Transverse colon (tissue), 4 donors: Measurements from ENCODE around the gene RPS6KA4. TPM values are rescaled to one million over a fixed set of nuclear protein-coding genes. Genes with fewer than 3 reads are reported as not detected.

ENCODE experiments used
- DNase-seq: peaks from one replicate; pipeline ENCODE4 v3.0.0-alpha.2; 2019
- H3K27ac ChIP-seq, 4 donors: fragments of 200-600 bp; sonication (generic); 2 replicates each; pipeline ENCODE4 v1.5.1; 2016 to 2018; ENCODE audit warnings: inconsistent platforms in 4 of 4
- H3K27me3 ChIP-seq: fragments of 200-600 bp; sonication (generic); 2 replicates; pipeline ENCODE4 v1.5.1; 2017; ENCODE audit warnings: inconsistent platforms
- H3K36me3 ChIP-seq, 4 donors: fragments of 200-600 bp; sonication (generic); 2 replicates each; pipeline ENCODE4 v1.5.1; 2017 to 2019; ENCODE audit warnings: inconsistent platforms in 4 of 4
- H3K4me1 ChIP-seq, 4 donors: fragments of 200-600 bp; sonication (generic); 2 replicates each; pipeline ENCODE4 v1.5.1; 2017 to 2020; ENCODE audit warnings: inconsistent platforms in 4 of 4
- H3K4me3 ChIP-seq, 4 donors: fragments of 200-600 bp; sonication (generic); 1 replicate in 1 of 4; 2 replicates in 3 of 4; pipeline versions ENCODE4 v1.5.1 to v1.6.1; 2017 to 2019; ENCODE audit warnings: inconsistent platforms in 4 of 4
- H3K9me3 ChIP-seq, 2 donors: fragments of 200-600 bp; sonication (generic); 2 replicates each; pipeline ENCODE4 v1.5.1; 2017 to 2019; ENCODE audit warnings: inconsistent platforms in 2 of 2
- CTCF ChIP-seq, 5 experiments: fragments of 200-600 bp in 3 of 5; fragments of 450-650 bp in 2 of 5; sonication (generic) in 3 of 5; IDR thresholded peaks; 1 replicate in 2 of 5; 2 replicates in 3 of 5; pipeline ENCODE4 v1.5.1; 2016 to 2017; ENCODE audit warnings: antibody characterized with exemption in 5 of 5, inconsistent platforms in 3 of 5, mild to moderate bottlenecking in 2 of 5, moderate library complexity in 1 of 5
- EP300 ChIP-seq: sonication (generic); formaldehyde crosslinking; IDR thresholded peaks from one replicate; pipeline ENCODE4 v1.6.1; 2017; ENCODE audit warnings: antibody characterized with exemption, low read depth
- POLR2A ChIP-seq: fragments of 450-650 bp; IDR thresholded peaks from one replicate; pipeline ENCODE4 v1.6.1; 2016; ENCODE audit warnings: antibody characterized with exemption, mild to moderate bottlenecking, moderate library complexity
- POLR2AphosphoS5 ChIP-seq, 3 donors: sonication (generic); formaldehyde crosslinking; IDR thresholded peaks; one replicate each; pipeline ENCODE4 v1.6.1; 2016; ENCODE audit warnings: antibody characterized with exemption in 3 of 3
- WGBS, 2 donors: methylation state at CpG; one replicate each; pipeline ENCODE4 v1.1.5; 2018; ENCODE audit warnings: low coverage in 1 of 2; 5-methylcytosine and 5-hydroxymethylcytosine counted together
- in situ Hi-C, 4 donors: fragments of 200-750 bp; cut with MboI; loops; one replicate each; pipeline versions ENCODE4 v1.15.0 to v1.15.1; 2017; ENCODE audit warnings: low sequenced_read_pairs in 3 of 4, low pct_ligation_motif_present in 1 of 4, low pct_unique_long_range_greater_than_20kb in 1 of 4
- intact Hi-C: fragments of 100-400 bp; cut with DNase I; formaldehyde crosslinking; loops from one replicate; pipeline ENCODE4 v1.15.1; 2023; ENCODE audit warnings: low total_unique reads
- total RNA-seq, 4 donors: library from RNA; depleted of rRNA; stranded (reverse); fragments of >200 nt; gene quantifications; one replicate each; pipeline ENCODE4 v1.1.0, GENCODE V29; 2016

The RPS6KA4 gene
- total RNA-seq, 4 donors from 2014 or later, result 14.5 to 86.0 (median 34.5) TPM

GRCh38 chr11:64384981-64385944 is 26.3 kb downstream of the RPS6KA4 start:
- Histone ChIP-seq H3K27ac (no peak overlapping the region), H3K4me3 (no peak overlapping the region), H3K9me3 (no peaks in the 10 kb centered on the region), H3K4me1 (no peaks in the 10 kb centered on the region), H3K27me3 (no peaks in the 10 kb centered on the region), H3K36me3 (no peaks in the 10 kb centered on the region)
- no peak for DNase-seq
- intact Hi-C loops (no loop called here), in situ Hi-C loops (no loop called here)
- TF ChIP-seq CTCF (IDR thresholded peaks at IDR 0.05) (no peak), POLR2AphosphoS5 (IDR thresholded peaks at IDR 0.05) (no peak), EP300 (no peak), POLR2A (no peak)
- 70% methylated on average over 15 of the region's 15 CpGs; no CpG with 5 or more reads in 1 of the 2 donors for whole genome bisulfite sequencing, 2 donors

GRCh38 chr11:64385945-64386704 is 27.2 kb downstream of the RPS6KA4 start:
- no peaks in the 10 kb centered on the region for H3K9me3 ChIP-seq
- DNase-seq, result no peak
- intact Hi-C loops, result no loop called here
- H3K36me3 ChIP-seq, result no peaks in the 10 kb centered on the region
- H3K4me1 ChIP-seq, result no peaks in the 10 kb centered on the region
- in situ Hi-C loops, result no loop called here
- no peaks in the 10 kb centered on the region for H3K27me3 ChIP-seq
- WGBS, 2 donors, result 50 to 74% methylated on average over 2 to 11 of the region's 11 CpGs
- no peak overlapping the region for H3K4me3 ChIP-seq
- TF ChIP-seq EP300, result no peak
- TF ChIP-seq CTCF (IDR thresholded peaks at IDR 0.05), result no peak
- no peak for TF ChIP-seq POLR2A
- TF ChIP-seq POLR2AphosphoS5 (IDR thresholded peaks at IDR 0.05), result no peak
- no peak overlapping the region for H3K27ac ChIP-seq

- Histone ChIP-seq H3K27me3 (no peaks in the 10 kb centered on the region), H3K36me3 (no peaks in the 10 kb centered on the region), H3K4me1 (no peaks in the 10 kb centered on the region), H3K27ac (no peak overlapping the region), H3K9me3 (no peaks in the 10 kb centered on the region), H3K4me3 (no peak overlapping the region)
- TF ChIP-seq EP300 (no peak), CTCF (IDR thresholded peaks at IDR 0.05) (no peak), POLR2A (no peak), POLR2AphosphoS5 (IDR thresholded peaks at IDR 0.05) (no peak)
- intact Hi-C loops, result no loop called here
- DNase-seq, result no peak
- in situ Hi-C loops, result no loop called here
Measured at GRCh38 chr11:64387916-64388315, 29.0 kb downstream of the RPS6KA4 start.

- no peaks in the 10 kb centered on the region for H3K4me1 ChIP-seq
- intact Hi-C loops, result no loop called here
- H3K9me3 ChIP-seq, result no peaks in the 10 kb centered on the region
- no peak overlapping the region for H3K4me3 ChIP-seq
- WGBS, 2 donors, result 78 to 80% methylated on average over 2 to 10 of the region's 10 CpGs
- no peak for TF ChIP-seq POLR2AphosphoS5 (IDR thresholded peaks at IDR 0.05)
- TF ChIP-seq CTCF (IDR thresholded peaks at IDR 0.05), result no peak
- TF ChIP-seq EP300, result no peak
- no peak for TF ChIP-seq POLR2A
- H3K27me3 ChIP-seq, result no peaks in the 10 kb centered on the region
- in situ Hi-C loops, result no loop called here
- no peaks in the 10 kb centered on the region for H3K36me3 ChIP-seq
- no peak overlapping the region for H3K27ac ChIP-seq
- no peak for DNase-seq
Measured at GRCh38 chr11:64388894-64389293, 29.9 kb downstream of the RPS6KA4 start.
